Measurements from ENCODE around the gene CRABP2.
A peak's percentile ranks its signal among the peaks of the same experiment; 100 is the strongest.

Gene CRABP2

DNA sequence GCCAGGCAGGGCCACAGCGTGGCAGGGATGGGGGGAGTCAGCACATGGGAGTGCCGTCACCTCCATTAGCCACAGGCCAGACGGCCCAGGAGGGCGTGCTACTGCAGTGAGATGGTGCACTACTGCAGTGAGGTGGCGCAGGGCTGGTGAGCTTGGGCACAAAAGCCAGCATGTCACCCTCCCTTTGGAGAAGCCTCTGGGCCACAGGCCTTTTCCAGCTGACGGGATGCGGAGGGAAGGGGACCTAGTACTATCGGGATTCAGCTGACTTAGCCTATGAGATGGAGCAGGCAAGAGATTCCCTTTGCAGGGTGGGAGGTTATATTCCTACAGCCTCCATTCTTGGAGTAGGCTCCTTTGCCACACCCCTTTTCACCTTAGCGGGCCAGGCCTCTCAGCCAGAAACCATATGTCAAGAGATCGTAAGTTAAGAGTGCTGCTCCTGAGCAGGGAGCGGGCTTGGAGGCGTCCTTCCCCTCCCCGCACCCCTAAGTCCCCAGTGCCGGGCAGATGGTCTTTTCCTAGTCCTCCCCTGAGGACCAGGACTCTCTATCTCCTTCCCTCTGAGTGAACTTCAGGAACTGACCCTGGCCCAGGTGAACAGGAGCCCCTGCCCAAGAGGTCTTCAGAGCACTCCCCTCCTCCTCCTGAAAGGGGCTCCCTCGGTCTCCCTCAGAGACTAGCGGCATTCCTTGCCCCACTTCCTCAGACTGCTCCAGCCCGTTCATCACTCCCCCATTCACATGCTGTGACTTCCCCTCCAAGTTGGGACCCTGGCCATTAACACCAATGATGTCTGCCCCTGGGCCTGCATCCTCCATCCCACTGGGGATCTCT is 36.4 kb downstream of the CRABP2 start:
- H3K27ac Mint-ChIP-seq = no peak overlapping the region
- intact Hi-C loops (cut with micrococcal nuclease) = no loop called here
- peaks cover 32% of the 10 kb centered on the region for H3K4me1 Mint-ChIP-seq (ENCODE audit: low read depth)
- no peaks in the 10 kb centered on the region for H3K36me3 Mint-ChIP-seq (ENCODE audit: low read depth)
- no peak overlapping the region for H3K4me3 Mint-ChIP-seq
- H3K9me3 Mint-ChIP-seq = no peaks in the 10 kb centered on the region
- peaks cover 72% of the 10 kb centered on the region for H3K27me3 Mint-ChIP-seq

- no peaks in the 10 kb centered on the region for H3K9me3 Mint-ChIP-seq
- H3K4me1 Mint-ChIP-seq (ENCODE audit: low read depth) = peaks cover 34% of the 10 kb centered on the region
- intact Hi-C loops (cut with micrococcal nuclease) = no loop called here
- H3K27me3 Mint-ChIP-seq = peaks cover 70% of the 10 kb centered on the region
- no peaks in the 10 kb centered on the region for H3K36me3 Mint-ChIP-seq (ENCODE audit: low read depth)
- H3K4me3 Mint-ChIP-seq = no peak overlapping the region
- H3K27ac Mint-ChIP-seq = no peak overlapping the region
Measured at GRCh38 chr1:156667968-156668709, 37.2 kb downstream of the CRABP2 start.

- peaks cover 39% of the 10 kb centered on the region for H3K4me1 Mint-ChIP-seq (ENCODE audit: low read depth)
- H3K27me3 Mint-ChIP-seq = peaks cover 67% of the 10 kb centered on the region
- no peaks in the 10 kb centered on the region for H3K9me3 Mint-ChIP-seq
- intact Hi-C loops (cut with micrococcal nuclease) = no loop called here
- H3K36me3 Mint-ChIP-seq (ENCODE audit: low read depth) = no peaks in the 10 kb centered on the region
- no peak overlapping the region for H3K4me3 Mint-ChIP-seq
- H3K27ac Mint-ChIP-seq = no peak overlapping the region
Measured at GRCh38 chr1:156667610-156667967, 37.8 kb downstream of the CRABP2 start.

DNA sequence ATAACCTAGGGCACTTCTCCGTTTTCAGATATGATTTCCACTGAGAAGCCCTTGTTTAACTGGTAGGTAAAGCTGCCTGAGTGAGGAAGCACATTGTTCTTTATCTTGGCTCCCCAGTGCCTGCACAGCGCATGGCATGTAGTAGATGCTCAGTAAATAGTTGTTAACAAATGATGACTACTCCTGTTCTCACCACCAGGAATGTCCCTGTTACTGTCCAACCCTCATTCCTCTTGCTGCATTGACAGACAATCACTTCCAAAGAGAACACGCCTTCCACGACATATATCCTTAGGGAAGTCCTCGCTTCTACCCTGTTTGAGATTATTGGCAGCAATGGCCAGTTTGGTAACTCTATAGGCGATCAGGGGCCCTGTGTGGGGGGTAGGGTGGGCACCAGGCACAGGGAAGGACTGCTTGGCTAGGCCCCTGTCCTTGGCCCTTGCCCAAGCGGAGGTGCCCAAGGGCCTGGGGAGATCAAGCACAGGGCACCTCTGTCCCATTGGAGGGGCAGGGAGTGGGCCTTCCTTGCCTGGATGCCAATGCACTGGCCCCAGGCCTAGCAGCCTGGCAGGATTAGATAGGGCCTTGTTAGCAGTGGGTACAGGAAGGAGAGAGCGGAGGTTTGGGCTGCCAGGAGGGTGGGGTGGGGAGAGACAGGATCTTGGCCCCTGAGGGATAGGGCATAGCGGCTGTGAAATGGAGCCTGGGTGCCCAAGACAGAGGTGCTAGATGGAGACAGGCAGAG is 38.3 kb downstream of the CRABP2 start:
- H3K4me1 Mint-ChIP-seq (ENCODE audit: low read depth) = peaks cover 44% of the 10 kb centered on the region
- H3K9me3 Mint-ChIP-seq = no peaks in the 10 kb centered on the region
- no peaks in the 10 kb centered on the region for H3K36me3 Mint-ChIP-seq (ENCODE audit: low read depth)
- H3K27ac Mint-ChIP-seq = no peak overlapping the region
- H3K27me3 Mint-ChIP-seq = peaks cover 62% of the 10 kb centered on the region
- intact Hi-C loops (cut with micrococcal nuclease) = no loop called here
- no peak overlapping the region for H3K4me3 Mint-ChIP-seq

DNA sequence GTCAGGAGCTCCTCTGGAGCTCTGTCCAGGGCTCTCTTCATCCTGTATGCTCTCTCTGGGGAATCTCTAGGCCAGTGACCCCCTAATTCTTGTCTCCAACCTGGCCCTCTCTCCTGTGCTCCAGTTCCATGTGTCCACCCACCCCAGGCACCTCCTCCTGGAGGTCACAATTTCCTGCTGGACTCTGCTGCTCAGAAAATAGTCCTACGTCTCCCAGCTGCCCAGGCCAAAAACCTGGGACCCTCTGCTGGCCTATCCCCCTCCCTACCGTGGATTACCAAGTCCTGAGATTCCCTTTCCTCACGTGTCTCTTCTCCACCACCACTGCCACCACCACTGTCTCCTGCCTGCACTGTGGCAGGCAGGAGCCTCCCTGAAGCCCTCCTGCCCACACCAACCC is 39.8 kb downstream of the CRABP2 start:
- H3K36me3 Mint-ChIP-seq (ENCODE audit: low read depth) = no peaks in the 10 kb centered on the region
- no peak overlapping the region for H3K4me3 Mint-ChIP-seq
- peaks cover 59% of the 10 kb centered on the region for H3K4me1 Mint-ChIP-seq (ENCODE audit: low read depth)
- H3K9me3 Mint-ChIP-seq = no peaks in the 10 kb centered on the region
- peaks cover 48% of the 10 kb centered on the region for H3K27me3 Mint-ChIP-seq
- intact Hi-C loops (cut with micrococcal nuclease) = no loop called here
- H3K27ac Mint-ChIP-seq = no peak overlapping the region

DNA sequence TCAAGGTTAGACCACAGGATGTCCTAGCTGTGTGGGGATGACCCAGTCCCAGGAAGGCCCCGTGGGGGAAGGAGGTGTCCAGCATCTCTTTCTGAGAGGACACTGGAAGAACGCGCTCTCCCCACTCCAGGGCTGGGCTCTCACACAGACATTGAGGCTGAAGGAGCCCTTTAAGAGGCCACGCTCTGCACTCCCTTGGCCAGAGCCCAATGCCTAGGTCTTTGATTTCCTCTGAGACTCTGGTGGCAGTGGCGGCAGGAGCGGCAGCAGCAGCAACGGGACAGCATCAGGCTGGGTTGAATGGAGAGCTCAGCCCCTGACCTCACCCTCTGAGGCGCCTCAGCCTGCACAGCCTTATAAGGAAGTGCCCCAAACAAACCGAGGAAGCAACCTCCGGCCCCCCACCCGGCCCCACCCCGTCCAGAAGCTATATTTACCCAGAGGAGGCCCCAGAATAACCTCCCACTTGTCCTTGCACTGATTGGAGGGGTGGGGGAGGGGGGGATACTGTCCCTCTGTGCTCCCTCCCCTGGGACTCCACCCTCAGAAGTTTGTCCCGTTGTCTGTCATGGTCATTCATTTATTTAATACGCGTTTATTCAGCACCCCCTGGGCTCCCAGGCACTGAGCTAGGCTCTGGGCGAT is 40.5 kb downstream of the CRABP2 start:
- Mint-ChIP-seq H3K4me3 (no peak overlapping the region), H3K36me3 (ENCODE audit: low read depth) (no peaks in the 10 kb centered on the region), H3K27me3 (peaks cover 41% of the 10 kb centered on the region), H3K4me1 (ENCODE audit: low read depth) (peaks cover 66% of the 10 kb centered on the region), H3K9me3 (no peaks in the 10 kb centered on the region), H3K27ac (no peak overlapping the region)
- intact Hi-C loops (cut with micrococcal nuclease) = no loop called here

GRCh38 chr1:156664046-156664766 is 41.2 kb downstream of the CRABP2 start:
- Mint-ChIP-seq H3K27ac (no peak overlapping the region), H3K27me3 (peaks cover 41% of the 10 kb centered on the region), H3K9me3 (no peaks in the 10 kb centered on the region), H3K36me3 (ENCODE audit: low read depth) (no peaks in the 10 kb centered on the region), H3K4me1 (ENCODE audit: low read depth) (peaks cover 72% of the 10 kb centered on the region), H3K4me3 (no peak overlapping the region)
- intact Hi-C loops (cut with micrococcal nuclease) = no loop called here

DNA sequence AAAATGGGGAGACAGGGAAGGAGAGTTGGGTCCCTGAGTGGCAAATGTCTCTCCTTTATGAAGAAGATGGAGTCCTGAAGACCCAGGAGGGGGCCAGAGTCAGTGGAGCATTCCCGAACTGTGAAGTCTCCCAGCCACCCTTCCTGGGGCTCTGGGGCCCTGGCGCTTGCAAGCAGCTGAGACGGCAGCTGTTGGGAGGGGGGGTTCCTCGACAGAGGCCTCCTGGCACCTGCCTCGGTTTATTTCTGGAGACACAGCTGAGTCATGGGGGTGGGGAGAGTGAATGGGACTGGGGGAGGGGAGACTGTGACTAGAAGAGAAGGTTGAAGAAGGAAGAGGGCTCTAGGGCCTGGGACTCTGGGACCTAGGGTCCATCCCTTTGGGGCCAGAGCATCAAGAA is 42.2 kb downstream of the CRABP2 start:
- Mint-ChIP-seq H3K27ac (peak overlapping the region; percentile 11), H3K4me3 (no peak overlapping the region), H3K27me3 (peaks cover 48% of the 10 kb centered on the region), H3K9me3 (no peaks in the 10 kb centered on the region), H3K4me1 (ENCODE audit: low read depth) (peaks cover 83% of the 10 kb centered on the region), H3K36me3 (ENCODE audit: low read depth) (no peaks in the 10 kb centered on the region)
- intact Hi-C loops (cut with micrococcal nuclease) = no loop called here

DNA sequence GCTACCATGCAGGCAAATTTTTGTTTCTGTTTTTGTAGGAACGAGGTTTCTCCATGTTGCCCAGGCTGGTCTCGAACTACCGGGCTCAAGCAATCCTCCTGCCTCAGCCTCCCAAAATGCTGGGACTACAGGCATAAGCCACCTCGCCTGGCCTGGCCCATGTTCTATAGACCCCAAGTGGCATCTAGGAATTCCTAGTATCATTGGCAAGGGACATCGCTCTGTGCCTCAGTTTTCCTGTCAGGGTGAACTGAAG is 42.7 kb downstream of the CRABP2 start:
- Mint-ChIP-seq H3K9me3 (no peaks in the 10 kb centered on the region), H3K27me3 (peaks cover 53% of the 10 kb centered on the region), H3K36me3 (ENCODE audit: low read depth) (no peaks in the 10 kb centered on the region), H3K27ac (peak overlapping the region; percentile 11), H3K4me1 (ENCODE audit: low read depth) (peaks cover 87% of the 10 kb centered on the region), H3K4me3 (no peak overlapping the region)
- intact Hi-C loops (cut with micrococcal nuclease) = no loop called here

DNA sequence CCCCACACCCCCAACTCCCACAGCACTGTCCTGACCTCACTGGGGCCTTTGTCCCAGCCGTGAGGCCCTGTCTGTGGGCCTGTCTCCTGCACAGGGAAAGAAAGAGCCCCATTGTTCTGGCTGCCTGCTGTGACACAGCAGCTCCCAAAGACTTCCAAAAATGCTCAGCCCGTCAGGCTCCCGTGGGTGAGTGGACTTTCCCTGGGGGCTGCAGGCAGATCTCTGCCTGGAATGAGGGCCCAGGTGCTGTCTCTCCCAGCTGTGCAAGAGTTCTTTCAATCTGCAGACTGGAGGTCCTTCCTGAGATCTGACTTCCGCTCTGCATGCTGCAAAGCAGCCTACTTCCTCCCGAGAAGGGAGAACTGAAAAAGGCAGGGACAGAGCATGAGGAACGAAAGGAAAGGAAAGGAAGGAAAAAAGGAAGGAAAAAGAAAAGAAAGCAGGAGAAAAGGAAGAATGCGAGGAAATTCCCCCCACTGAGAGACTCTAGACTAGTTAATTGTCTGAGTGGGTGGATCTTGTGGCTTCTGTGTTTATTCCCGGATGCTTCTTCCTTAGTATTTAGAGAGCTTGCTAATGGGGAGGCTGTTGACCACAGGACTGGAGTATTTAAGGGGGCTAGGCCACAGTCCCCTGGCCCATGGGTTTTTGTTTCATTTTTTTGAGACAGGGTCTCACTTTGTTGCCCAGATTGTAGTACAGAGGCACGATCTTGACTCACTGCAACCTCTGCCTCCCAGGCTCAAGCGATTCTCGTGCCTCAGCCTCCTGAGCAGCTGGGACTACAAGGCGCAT is 43.2 kb downstream of the CRABP2 start:
- H3K27me3 Mint-ChIP-seq = peaks cover 56% of the 10 kb centered on the region
- no peaks in the 10 kb centered on the region for H3K9me3 Mint-ChIP-seq
- H3K27ac Mint-ChIP-seq = peak overlapping the region; percentile 45
- H3K4me1 Mint-ChIP-seq (ENCODE audit: low read depth) = peaks cover 93% of the 10 kb centered on the region
- no peak overlapping the region for H3K4me3 Mint-ChIP-seq
- no peaks in the 10 kb centered on the region for H3K36me3 Mint-ChIP-seq (ENCODE audit: low read depth)
- intact Hi-C loops (cut with micrococcal nuclease) = no loop called here

GRCh38 chr1:156660752-156661112 is 44.7 kb downstream of the CRABP2 start:
- Mint-ChIP-seq H3K27me3 (peaks cover 61% of the 10 kb centered on the region), H3K9me3 (no peaks in the 10 kb centered on the region), H3K27ac (peak overlapping the region; percentile 45), H3K36me3 (ENCODE audit: low read depth) (no peaks in the 10 kb centered on the region), H3K4me1 (ENCODE audit: low read depth) (peaks cover 94% of the 10 kb centered on the region), H3K4me3 (no peak overlapping the region)
- intact Hi-C loops (cut with micrococcal nuclease) = loop anchor here (2.0 kb wide), 1 partner anchor 18 kb away; no protein-coding TSS in a partner anchor

GRCh38 chr1:156659988-156660751 is 45.2 kb downstream of the CRABP2 start:
- Mint-ChIP-seq H3K4me1 (ENCODE audit: low read depth) (peaks cover 94% of the 10 kb centered on the region), H3K27me3 (peaks cover 61% of the 10 kb centered on the region), H3K36me3 (ENCODE audit: low read depth) (no peaks in the 10 kb centered on the region), H3K9me3 (no peaks in the 10 kb centered on the region), H3K4me3 (peak overlapping the region; percentile 11), H3K27ac (peak overlapping the region; percentile 45)
- intact Hi-C loops (cut with micrococcal nuclease) = loop anchor here (2.0 kb wide), 1 partner anchor 19 kb away; no protein-coding TSS in a partner anchor
